Omental fat pad (tissue), 4 donors: Measurements from ENCODE around the gene NLGN4X. TPM values are rescaled to one million over a fixed set of nuclear protein-coding genes. Genes with fewer than 3 reads are reported as not detected.

Source experiments
- ATAC-seq: fragments of 150-250 bp; one replicate; pipeline ENCODE4 v1.9.1; 2016; ENCODE audit warnings: mild to moderate bottlenecking, moderate library complexity; ENCODE audit not compliant: low FRiP score
- DNase-seq: peaks from one replicate; pipeline ENCODE4 v3.0.0-alpha.2; 2019; ENCODE audit warnings: low spot score
- total RNA-seq, 4 donors: library from RNA; depleted of rRNA; stranded (reverse); fragments of >200 nt; gene quantifications; one replicate each; pipeline ENCODE4 v1.1.0, GENCODE V29; 2016
- TF ChIP-seq, protein P1 (sequence below), 3 donors: fragments of 450-650 bp; IDR thresholded peaks; one replicate each; pipeline ENCODE4 v1.5.1; 2016 to 2017; ENCODE audit warnings: antibody characterized with exemption in 3 of 3, mild to moderate bottlenecking in 3 of 3, moderate library complexity in 2 of 3

NLGN4X gene
- total RNA-seq, 4 donors from 2014 or later: 2.9 to 14.8 (median 5.5) TPM

DNA sequence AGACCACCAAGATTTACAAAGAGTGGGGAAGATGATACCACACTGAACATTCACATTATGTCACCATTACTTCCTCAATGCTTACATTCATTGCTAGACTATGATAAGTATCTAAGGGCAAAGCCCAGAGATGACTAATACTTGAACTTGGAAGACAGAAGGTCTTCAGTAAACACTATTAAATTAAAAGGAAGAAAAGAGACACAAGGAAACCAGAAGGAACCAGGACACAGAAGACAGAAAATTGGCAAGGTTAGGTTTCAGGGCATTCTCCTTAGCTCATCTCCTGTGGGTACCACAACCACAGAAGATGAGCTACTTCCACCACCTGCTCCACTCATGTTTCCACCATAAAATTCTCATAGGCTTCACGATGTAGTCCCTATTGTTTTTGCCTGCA, 64.9 kb downstream of the NLGN4X start:
- TF ChIP-seq, protein P1, sequence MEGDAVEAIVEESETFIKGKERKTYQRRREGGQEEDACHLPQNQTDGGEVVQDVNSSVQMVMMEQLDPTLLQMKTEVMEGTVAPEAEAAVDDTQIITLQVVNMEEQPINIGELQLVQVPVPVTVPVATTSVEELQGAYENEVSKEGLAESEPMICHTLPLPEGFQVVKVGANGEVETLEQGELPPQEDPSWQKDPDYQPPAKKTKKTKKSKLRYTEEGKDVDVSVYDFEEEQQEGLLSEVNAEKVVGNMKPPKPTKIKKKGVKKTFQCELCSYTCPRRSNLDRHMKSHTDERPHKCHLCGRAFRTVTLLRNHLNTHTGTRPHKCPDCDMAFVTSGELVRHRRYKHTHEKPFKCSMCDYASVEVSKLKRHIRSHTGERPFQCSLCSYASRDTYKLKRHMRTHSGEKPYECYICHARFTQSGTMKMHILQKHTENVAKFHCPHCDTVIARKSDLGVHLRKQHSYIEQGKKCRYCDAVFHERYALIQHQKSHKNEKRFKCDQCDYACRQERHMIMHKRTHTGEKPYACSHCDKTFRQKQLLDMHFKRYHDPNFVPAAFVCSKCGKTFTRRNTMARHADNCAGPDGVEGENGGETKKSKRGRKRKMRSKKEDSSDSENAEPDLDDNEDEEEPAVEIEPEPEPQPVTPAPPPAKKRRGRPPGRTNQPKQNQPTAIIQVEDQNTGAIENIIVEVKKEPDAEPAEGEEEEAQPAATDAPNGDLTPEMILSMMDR (IDR thresholded peaks at IDR 0.05): no peak
- ATAC-seq: no peak

DNA sequence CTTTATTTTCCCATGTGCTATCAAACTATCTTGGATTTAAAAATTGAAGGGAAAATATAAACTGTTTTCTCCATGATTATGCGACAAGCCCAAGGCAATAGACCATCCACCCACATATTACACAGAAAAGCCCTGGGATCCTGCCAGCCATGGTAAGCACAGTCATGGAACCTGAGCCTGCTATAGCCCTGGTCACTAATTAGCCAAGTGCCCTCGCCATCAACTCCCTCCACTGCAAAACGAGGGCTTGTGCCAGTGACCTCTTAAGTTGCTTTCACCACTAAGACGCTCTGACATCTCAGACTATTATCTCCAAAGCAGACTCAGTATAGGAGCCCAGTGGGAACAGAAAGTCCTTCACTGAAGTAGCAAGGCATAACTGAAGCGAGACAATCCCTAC, 69.2 kb downstream of the NLGN4X start:
- no peak for ATAC-seq
- no peak for DNase-seq
- TF ChIP-seq, protein P1 (IDR thresholded peaks at IDR 0.05): no peak

More for the DNA sequence above, 64.9 kb downstream of the NLGN4X start:
- DNase-seq: no peak

DNA sequence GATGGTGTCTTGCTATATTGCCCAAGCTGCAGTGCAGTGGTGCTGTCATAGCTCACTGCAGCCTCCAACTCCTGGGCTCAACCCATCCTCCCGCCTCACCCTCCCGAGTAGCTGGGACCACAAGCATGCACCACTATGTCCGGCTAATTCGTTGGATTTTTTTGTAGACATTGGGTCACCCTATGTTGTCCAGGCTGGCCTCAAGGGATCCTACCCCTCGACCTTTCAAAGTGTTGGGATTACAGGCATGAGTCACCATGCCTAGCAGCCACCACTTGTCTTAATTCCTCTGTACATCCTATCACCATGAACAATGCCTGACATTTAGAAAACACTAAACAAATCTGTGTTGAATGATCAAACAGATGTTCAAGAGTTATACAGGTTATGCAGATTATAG, 76.7 kb downstream of the NLGN4X start:
- no peak for DNase-seq
- no peak for ATAC-seq
- TF ChIP-seq, protein P1 (IDR thresholded peaks at IDR 0.05): no peak

DNA sequence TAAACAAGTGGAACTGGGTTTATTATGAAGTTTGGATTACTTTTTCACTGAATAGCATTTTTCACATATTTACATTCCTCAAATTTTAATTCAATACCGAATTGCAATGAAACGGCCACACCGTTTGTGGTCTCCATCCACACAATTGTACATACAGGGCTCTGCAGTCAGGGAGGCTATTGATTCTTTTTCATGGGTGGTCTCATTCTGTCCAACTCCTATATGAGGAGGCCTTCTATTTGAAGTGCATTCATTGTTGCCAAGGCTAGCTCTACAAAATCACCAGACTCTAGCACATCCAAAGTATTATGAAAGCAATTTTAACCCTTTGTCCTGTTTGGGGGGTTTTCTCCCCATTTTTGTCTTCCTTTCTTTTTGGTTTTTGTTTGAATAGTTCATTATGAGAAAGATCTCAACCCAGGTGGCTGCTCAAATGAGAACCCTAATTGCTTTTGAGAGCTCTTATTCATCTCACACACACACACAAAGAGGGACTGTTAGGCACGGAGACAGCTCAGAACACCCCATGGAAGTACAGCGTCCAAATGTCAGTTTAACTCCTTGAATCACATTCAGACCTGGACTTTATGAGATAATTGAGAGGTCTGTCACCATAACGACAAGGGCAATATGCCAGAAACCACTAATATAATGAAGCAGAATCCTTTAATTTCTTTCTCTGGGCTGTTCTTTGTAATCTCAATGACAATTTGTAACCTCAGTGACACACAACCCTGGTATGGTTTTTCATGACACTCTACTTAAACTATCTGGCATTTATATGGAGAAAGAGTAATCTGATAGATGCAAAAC, 79.4 kb downstream of the NLGN4X start:
- ATAC-seq (no peak), DNase-seq (no peak)
- TF ChIP-seq, protein P1 (IDR thresholded peaks at IDR 0.05): no peak

DNA sequence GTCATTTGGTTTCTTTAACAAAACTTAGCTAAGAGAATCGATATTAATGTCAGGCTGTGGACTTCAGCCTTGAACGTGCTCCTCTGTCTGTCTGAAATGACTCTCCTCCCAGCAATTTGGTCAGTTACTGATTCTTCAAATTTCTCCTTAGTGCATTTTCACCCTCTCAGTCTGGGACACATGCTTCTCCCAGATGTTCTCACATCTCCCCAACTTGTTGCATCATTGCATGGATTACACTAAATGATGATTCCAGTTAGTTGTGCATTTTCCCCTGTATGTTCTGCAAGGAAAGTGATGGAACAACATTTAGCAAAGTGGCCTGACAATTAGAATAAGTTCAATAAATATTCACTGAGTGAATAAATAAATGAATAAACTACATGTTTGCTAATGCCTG, 94.4 kb downstream of the NLGN4X start:
- ATAC-seq: no peak
- DNase-seq: no peak
- TF ChIP-seq, protein P1 (IDR thresholded peaks at IDR 0.05): no peak

DNA sequence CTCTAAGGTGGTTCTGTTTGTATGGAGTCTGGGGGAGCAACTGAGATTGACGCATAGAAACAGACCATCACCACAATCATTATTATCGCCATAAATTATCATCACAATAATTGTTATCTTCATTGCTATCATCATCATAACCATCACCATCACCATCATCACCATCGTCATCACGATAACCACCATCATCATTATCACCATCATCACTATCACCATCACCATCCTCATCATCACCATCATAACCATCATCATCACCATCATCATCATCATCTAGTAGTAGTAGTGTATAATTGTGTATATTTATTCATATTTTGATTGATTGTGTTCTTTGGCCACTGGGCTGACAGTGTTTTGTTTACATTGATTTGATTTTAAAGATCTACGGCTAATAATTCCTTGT, 95.7 kb downstream of the NLGN4X start:
- no peak for ATAC-seq
- TF ChIP-seq, protein P1 (IDR thresholded peaks at IDR 0.05): no peak
- no peak for DNase-seq

DNA sequence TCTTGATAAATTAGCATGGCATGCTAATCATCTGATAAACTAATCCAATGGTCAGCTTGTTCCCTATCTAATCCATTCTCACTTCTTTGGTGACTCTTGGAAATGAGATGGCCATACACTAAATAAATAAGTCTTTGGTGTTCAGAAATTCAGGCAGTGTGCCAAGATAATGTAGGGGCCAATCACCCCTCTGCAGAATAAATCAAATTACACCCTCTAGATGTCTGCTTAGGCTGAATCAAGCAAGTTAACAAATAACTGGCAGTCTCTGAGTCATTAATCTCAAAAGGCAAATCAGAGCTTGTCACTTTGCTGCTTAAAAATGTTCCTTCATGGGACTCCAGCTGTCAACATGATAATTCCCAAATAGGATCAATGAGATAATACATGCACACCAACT, 97.4 kb downstream of the NLGN4X start:
- no peak for ATAC-seq
- TF ChIP-seq, protein P1 (IDR thresholded peaks at IDR 0.05): no peak
- no peak for DNase-seq
